Psoas muscle (tissue), 8 donors: Measurements from ENCODE around the gene IL1RN. TPM values are rescaled to one million over a fixed set of nuclear protein-coding genes. Genes with fewer than 3 reads are reported as not detected.

ENCODE experiments used
- ATAC-seq, 4 donors: fragments of 200-7000 bp; cut with Tn5 transposase; one replicate each; pipeline ENCODE4 v1.9.1; 2020; ENCODE audit warnings: moderate library complexity in 3 of 4, mild to moderate bottlenecking in 2 of 4
- DNase-seq, 2 donors: peaks; one replicate each; pipeline ENCODE4 v3.0.0-alpha.2; 2020
- H3K27ac ChIP-seq: fragments of 200-600 bp; one replicate; pipeline ENCODE4 v1.8.0; 2022
- H3K27me3 ChIP-seq, 3 donors: fragments of 200-600 bp in 1 of 3; one replicate each; pipeline versions ENCODE4 v1.6.1 to v1.8.0; 2013 to 2022; ENCODE audit warnings: low read length in 2 of 3, mild to moderate bottlenecking in 2 of 3, moderate library complexity in 1 of 3; ENCODE audit not compliant: insufficient read depth in 3 of 3
- H3K36me3 ChIP-seq, 2 donors: fragments of 200-600 bp in 1 of 2; one replicate each; pipeline versions ENCODE4 v1.6.1 to v1.8.0; 2013 to 2022; ENCODE audit warnings: low read depth in 1 of 2, mild to moderate bottlenecking in 1 of 2, moderate library complexity in 1 of 2; ENCODE audit not compliant: insufficient read depth in 1 of 2
- H3K4me1 ChIP-seq: fragments of 200-600 bp; one replicate; pipeline ENCODE4 v1.8.0; 2022
- H3K4me3 ChIP-seq: fragments of 200-600 bp; one replicate; pipeline ENCODE4 v1.8.0; 2022; ENCODE audit warnings: mild to moderate bottlenecking
- H3K9me3 ChIP-seq: fragments of 200-600 bp; one replicate; pipeline ENCODE4 v1.8.0; 2022
- CTCF ChIP-seq: fragments of 200-600 bp; IDR thresholded peaks from one replicate; pipeline ENCODE4 v1.8.0; 2022; ENCODE audit warnings: antibody characterized with exemption
- WGBS, 3 donors: extraction: QIAGEN DNeasy Blood & Tissue Kit; methylation state at CpG; one replicate each; pipeline versions ENCODE4 v1.1.6 to v1.1.7; 2013; 5-methylcytosine and 5-hydroxymethylcytosine counted together
- intact Hi-C, 2 donors: fragments of 100-400 bp; cut with DNase I; formaldehyde crosslinking; loops; one replicate each; pipeline versions ENCODE4 v1.11.0 to v1.14.2; 2022
- polyA plus RNA-seq, 3 donors: library from polyadenylated mRNA; stranded (reverse); fragments of 200-250 nt; gene quantifications; one replicate each; pipeline ENCODE4 v1.2.3, GENCODE V29; 2013
- total RNA-seq, 4 donors: library from RNA; stranded (reverse); fragmentation: NEBNext Ultra II Directional in 2 of 4; extraction: Animal tissue kit (Norgen Biotek cat#: 25700) in 2 of 4; gene quantifications; one replicate each; pipeline versions ENCODE4 v1.2.1 to v1.2.4, GENCODE V29; 2021 to 2023
- donor health status: healthy with polysubstance abuse.
- donor health status: DM: no; HTN: no; CAD: no; lungs with moderate emphysema.
- donor health status: Bipolar disorder and iron deficiency.
- donor health status: healthy.
- donor health status: DM: yes; HTN: yes; CAD: no.
- donor health status: DM: no; HTN: no; CAD: no.
- donor health status: DM: no; HTN: no; CAD: no.
- donor health status: DM: yes; HTN: yes; CAD: no.

Gene IL1RN
- total and polyA plus RNA-seq, 7 donors: 0.09 to 2.0 (median 0.24) TPM; not detected in 1

GRCh38 chr2:113113807-113114206 is 13.6 kb upstream of the IL1RN start:
- Histone ChIP-seq H3K36me3 (no peaks in the 10 kb centered on the region), H3K4me1 (no peaks in the 10 kb centered on the region), H3K9me3 (no peaks in the 10 kb centered on the region), H3K4me3 (no peak overlapping the region), H3K27ac (no peak overlapping the region), H3K27me3 (no peaks in the 10 kb centered on the region)
- WGBS, 3 donors: 53 to 61% (median 58%) methylated on average over 3 of the region's 3 CpGs
- intact Hi-C loops: no loop called here
- DNase-seq: no peak
- no peak for ATAC-seq
- no peak for TF ChIP-seq CTCF

- Histone ChIP-seq H3K27me3 (no peaks in the 10 kb centered on the region), H3K36me3 (no peaks in the 10 kb centered on the region), H3K27ac (no peak overlapping the region), H3K9me3 (no peaks in the 10 kb centered on the region), H3K4me1 (no peaks in the 10 kb centered on the region), H3K4me3 (no peak overlapping the region)
- DNase-seq (no peak), ATAC-seq (no peak)
- intact Hi-C loops: no loop called here
- WGBS, 3 donors: 70 to 72% (median 71%) methylated on average over 6 of the region's 6 CpGs
- TF ChIP-seq CTCF: no peak
These were observed 13.0 kb upstream of the IL1RN start for GRCh38 chr2:113114224-113114945.

GRCh38 chr2:113114996-113115395 is 12.4 kb upstream of the IL1RN start:
- WGBS, 3 donors: 73 to 75% (median 74%) methylated on average over 4 of the region's 4 CpGs
- DNase-seq: no peak
- H3K4me1 ChIP-seq: no peaks in the 10 kb centered on the region
- H3K27me3 ChIP-seq: no peaks in the 10 kb centered on the region
- no peak for ATAC-seq
- H3K27ac ChIP-seq: no peak overlapping the region
- no peaks in the 10 kb centered on the region for H3K36me3 ChIP-seq
- intact Hi-C loops: no loop called here
- H3K4me3 ChIP-seq: no peak overlapping the region
- H3K9me3 ChIP-seq: no peaks in the 10 kb centered on the region
- no peak for TF ChIP-seq CTCF

- intact Hi-C loops: no loop called here
- Histone ChIP-seq H3K4me3 (no peak overlapping the region), H3K36me3 (no peaks in the 10 kb centered on the region), H3K27me3 (no peaks in the 10 kb centered on the region), H3K27ac (no peak overlapping the region), H3K9me3 (no peaks in the 10 kb centered on the region), H3K4me1 (no peaks in the 10 kb centered on the region)
- 63 to 71% (median 70%) methylated on average over 10 of the region's 10 CpGs for WGBS, 3 donors
- no peak for TF ChIP-seq CTCF
- DNase-seq: no peak
- ATAC-seq: no peak
These were observed 11.1 kb upstream of the IL1RN start for GRCh38 chr2:113116100-113116958.
